Hematopoietic multipotent progenitor cell treated with erythropoietin and hydrocortisone succinate and interleukin-3 and kit ligand, for 8 days (in vitro differentiated cells): ENCODE measurements around the gene CREM.

Source experiments
- DNase-seq: peaks from one replicate; pipeline ENCODE4 v3.0.0-alpha.2; 2015

Gene CREM

DNA sequence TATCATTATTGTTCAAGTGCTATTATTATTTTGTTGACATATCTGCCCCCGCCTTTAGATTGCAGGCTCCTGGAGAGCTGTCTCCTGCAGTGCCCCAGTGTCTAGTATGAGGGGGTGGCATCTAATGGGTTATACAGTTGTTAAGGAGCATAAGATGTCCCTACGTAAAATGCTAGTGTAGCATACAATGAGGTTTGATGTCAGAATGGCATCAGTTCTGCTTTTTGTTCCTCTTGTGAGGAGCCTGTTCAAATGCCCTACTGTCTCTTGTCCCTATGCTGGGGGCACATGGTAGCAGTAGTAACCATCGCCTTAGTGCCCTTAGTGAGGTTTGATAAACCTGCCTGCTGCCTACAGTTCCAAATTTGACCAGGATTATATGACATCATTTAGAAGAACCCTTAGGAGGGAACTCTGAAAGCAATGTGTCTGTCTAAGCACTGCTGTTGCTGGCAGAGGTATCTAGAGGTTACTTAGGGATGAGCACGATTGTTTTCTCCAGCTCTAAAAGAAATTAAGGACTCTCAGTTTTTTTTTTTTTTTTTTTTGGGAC is 9.7 kb downstream of the CREM start:
- no peak for DNase-seq

DNA sequence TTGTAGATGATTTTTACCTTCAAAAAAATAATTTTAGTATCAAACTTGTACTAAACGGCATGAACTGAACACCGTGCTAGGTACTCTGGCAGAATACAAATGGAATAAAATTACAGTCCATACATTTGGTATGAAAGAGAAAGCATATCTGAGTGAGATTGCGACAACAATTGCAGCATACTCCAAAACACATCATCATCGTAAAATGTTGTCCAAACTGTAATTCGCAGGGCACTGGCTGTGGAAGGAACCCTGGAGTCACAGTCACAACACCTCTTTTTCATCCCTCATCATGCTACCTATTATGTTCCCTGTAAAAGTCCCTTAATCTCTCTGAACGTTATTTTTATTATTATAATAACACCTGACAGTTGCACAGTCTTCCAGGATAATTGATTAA is 13.5 kb downstream of the CREM start:
- DNase-seq, result no peak

DNA sequence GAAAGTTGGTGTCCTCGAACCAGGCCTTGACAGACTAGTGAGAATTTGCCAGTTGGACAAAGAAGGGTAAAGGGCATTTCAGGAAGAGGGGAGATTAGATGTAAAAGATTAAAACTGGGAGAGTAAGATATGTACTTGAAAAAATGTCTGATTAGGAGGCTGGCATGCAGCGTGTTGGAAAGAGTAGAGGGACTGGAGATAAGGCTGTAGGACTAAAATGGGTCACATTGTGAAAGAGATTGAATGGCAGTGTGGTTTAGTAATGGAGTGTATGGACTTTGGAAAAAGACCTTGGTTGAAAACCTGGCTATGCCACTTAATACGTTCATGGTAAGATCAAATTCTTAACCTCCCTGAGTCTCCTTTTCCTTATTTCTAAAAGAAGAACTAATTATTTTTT is 14.1 kb downstream of the CREM start:
- peak; percentile 34 for DNase-seq

DNA sequence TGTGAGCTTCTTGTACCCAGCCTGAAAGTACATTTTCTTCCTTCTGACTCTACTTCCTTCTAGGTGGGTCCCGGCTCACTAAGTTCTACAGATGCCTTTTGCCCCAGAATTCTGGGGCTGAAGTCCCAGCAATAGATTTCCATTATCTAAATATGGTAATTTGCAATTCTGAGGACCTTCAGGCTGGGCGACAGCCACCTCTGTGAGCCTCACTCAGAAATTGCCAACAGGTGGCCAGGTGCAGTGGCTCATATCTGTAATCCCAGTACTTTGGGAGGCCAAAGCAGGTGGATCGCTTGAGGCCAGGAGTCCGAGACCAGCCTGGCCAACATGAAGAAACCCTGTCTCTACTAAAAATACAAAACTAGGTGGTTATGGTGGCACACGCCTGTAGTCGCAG is 23.7 kb downstream of the CREM start:
- DNase-seq, result no peak

DNA sequence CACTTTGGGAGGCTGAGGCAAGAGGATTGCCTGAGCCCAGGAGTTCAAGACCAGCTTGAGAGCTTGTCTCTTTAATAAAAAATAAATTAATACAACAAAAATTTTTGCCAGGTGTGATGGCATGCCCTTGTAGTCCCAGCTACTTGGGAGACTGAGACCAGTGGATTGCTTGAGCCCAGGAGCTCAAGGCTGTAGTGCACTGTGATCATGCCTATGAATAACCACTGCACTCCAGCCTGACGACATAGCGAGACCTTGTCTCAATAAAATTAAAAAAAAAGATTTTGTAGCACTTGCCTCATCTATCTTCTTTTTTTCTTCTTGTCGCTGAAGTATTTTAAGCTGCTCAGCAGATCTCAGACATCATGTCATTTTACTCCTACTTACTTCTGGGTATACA is 26.3 kb downstream of the CREM start:
- no peak for DNase-seq

DNA sequence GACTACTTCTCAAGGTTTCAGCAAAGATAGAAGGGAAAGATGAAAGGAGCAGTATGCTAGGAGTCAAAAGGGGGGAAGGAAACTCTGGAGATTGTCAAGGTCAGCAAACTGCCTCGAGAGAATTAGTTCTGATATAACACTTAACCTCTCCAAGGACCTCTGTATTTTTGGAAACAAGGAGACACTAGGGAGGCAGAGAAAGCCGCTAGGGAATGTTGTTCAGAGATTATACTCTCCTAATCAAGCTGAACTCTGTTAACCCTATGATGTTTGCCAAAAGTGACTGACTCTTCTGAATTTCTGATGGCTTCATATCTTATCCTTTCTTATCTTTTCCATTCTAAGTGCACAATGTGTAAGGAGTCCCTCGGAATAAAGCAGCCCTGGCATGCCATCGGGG is 27.1 kb downstream of the CREM start:
- DNase-seq, result no peak

DNA sequence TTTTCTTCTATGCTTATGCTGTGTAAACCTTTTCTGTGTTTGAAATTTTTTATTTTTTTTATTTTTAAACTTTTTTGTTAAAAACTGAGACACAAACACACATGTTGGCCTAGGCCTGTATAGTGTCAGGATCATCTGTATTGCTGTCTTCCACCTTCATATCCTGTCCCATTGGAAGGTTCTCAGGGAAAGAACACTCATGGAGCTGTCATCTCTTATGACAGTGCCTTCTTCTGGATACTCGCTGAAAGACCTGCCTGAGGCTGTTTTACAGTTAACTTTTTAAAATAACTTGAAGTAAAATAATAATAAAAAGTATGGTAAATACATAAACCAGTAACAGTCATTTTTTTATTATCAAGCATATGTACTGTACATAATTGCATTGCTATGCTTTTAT is 34.1 kb downstream of the CREM start:
- no peak for DNase-seq

DNA sequence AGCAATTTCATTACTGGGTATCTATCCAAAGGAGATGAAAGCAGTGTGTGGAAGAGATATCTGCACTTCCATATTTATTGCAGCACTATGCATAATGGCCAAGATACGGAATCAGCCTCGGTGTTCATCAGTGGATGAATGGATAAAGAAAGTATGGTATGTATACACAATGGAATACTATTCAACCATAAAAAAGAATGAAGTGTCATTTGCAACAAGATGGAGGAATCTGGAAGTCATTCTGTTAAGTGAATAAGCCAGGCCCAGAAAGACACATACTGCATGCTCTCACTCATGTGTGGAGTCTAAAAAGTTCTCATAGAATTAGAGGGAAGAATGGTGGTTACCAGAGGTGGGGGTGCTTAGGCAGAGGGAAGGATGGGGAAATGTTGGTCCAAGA is 35.3 kb downstream of the CREM start:
- DNase-seq, result no peak

DNA sequence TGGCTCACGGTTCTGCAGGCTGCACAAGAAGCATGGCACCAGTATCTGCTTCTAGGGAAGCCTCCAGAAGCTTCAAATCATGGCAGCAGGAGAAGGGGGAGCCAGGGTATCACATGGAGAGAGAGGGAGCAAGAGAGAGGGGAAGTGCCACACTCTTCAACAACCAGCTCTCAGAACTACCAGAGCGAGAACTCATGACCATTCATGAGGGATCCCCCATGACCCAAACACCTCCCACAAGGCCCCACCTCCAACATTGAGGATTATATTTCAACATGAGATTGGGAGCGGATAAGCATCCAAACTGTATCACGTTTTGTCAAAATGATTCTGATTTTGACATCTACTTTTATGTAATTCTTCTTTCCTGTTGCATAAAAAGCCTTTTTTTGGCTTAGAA is 38.5 kb downstream of the CREM start:
- no peak for DNase-seq

DNA sequence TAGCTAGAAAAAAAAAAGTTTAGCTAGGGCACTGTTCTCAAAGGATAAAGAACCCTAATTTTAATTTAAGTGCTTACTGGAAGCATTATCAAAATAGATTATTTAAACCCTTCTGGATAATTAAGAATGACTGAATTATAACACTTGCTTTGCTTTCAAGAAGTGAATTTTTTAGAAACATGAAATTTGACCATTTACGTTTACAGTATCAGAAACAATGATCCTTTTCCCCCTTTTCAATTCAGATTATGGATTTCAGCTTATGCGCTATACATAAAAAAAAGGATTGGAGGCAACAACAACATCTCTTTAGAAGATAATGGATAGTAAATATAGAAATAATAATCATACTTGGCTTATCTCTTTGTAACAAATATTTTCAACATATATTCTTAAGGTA is 39.2 kb downstream of the CREM start:
- DNase-seq, result no peak

DNA sequence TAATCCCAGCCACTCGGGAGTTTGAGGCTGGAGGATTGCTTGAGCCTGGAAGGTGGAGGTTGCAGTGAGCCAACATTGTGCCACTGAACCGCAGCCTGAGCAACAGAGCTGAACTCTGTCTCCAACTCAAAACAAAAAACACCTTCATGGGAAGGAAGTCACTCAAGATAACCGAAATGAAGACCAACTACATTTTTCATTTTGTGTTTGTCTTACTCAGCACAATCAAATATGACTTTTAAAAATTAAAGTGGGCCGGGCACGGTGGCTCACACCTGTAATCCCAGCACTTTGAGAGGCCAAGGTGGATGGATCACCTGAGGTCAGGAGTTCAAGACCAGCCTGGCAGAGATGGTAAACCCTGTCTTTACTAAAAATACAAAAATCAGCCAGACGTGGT is 40.0 kb downstream of the CREM start:
- no peak for DNase-seq

DNA sequence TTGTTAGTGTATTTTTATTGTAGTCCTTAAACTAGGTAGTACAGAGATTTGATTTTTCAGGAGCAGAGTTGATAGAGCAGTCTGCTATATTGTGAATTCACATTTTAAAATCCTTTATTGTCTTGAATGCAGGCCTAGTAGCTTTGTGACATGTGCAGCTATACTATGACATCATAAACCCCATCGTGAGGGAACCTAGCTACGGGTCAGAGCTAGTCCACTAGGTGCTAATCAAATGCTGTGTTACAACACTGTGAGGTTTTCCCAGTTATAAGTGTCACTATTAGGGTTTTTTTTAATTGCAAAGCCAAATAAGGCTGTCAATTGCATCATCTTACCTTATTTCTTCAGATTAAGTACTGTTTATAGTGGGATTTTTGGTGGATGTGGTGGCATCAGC is 40.7 kb downstream of the CREM start:
- DNase-seq, result no peak

DNA sequence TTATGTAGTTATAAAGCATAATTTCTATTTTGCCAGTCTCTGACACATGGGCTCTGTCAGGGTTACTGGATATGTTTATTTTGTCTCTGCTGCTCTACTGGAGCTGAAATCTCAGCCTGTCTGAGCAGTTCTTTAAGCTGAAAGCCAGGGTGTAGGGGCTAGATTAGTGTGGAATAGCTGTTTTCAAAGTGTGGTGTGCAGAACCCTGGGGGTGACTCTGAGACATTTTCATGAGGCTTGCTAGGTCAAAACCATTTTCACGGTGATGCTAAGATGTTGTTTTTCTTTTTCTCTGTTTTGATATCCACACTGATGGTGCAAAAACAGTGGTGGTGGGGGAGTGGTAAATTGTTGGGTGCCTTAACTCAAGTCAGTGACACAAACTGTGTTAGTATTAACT is 45.5 kb downstream of the CREM start:
- no peak for DNase-seq

DNA sequence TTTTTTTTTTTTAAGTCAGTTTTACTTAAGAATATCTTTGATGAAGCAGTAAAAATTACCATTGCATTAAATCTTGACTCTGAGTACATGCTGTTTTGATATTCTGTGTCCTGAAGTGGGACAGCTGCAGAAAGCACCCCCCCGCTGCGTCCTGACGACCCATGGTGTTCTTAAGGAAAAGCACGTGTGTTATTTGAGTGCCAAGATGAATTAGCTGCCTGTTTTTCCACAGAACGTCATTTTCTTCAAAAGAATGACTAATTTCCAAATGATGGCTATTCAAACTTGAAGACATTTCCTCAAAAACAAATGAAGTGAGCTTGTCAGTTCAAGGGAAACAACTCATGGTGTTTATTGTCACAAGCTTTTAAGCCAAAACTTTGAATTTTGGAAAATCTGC is 45.9 kb downstream of the CREM start:
- no peak for DNase-seq

DNA sequence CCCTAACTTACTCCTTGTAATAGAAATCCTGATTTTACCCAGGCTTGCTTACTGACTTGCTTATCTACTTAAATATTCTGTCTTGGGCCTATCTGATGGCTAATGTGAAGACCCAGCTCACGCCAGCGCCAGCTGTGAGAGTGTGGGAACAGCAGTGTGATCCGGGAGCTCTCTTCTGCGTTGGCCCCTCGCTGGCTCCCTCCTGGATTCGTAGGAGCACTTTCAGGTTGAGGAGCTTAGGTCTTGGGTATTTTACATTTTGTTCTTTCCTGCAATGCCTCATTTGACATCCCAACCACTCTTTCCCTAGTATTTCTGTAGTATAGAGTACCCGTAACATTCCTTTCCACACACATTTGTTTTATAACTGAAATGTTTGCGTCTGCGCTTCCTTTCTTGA is 51.7 kb downstream of the CREM start:
- no peak for DNase-seq

DNA sequence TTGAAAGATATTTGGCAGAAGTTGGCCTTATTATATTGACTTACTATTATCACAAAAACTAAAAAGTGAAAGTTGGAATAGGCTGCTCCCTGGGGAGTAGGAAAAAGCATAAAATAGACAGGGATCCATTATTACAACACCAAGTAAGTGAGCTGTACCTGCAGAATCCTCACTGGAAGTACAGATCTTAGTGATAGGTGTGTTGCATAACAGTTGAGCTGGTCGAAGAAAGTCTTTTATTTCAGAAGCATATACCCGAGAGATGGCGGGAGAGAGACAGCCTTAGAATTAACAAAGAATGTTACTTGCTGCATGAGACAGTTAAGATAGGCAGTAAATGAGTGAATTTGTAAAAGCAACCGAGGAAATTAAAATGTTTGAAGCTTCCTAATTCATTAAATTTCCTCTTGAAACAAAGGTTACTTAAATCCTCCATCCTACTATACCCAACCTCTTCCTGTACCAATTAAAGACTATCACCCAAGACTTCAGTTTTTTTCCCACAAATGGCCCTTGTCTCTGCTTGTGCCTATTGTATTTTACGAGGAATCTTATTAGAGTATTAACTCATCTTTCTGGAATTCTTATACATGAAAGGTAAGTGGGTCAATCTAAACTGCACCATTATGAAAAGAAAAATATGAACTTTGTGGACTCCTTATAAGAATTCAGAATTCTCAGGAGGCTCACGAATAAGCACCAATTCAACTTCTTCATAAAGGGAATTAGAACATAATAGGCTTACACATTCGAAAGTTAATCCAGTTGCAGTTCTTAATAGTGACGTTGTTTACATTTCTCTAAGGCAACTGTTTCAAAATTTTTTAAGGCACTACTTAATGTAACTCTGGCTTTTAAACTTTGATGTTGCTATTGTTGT is 56.2 kb downstream of the CREM start:
- no peak for DNase-seq

DNA sequence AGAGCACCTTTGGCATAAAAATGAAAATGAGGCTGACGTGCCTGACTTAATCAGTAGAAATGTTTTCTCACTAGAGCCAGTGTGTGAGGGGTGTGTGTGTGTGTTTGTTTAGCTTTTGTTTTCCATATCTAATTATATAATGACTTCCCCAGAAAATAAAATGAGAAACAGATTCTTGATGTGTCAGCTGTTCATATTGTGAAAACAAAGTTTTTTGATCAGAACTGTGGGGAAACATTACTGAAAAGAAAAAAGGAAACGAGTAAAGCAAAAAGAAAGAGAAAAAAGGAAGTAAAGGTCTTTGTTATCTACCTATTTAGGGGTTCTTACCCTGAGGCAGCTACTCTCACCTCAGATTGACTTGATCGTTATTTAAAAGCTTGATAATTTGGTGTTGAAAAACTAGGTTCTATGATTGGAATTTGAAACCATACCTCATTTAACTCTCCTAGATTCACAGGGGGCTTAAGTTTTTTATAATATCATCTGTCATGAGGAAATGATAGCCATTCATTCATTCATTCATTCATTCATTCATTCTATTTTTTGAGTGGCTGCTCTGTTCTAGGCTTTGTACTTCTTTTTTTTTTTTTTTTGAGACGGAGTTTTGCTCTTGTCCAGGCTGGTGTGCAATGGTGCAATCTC is 58.0 kb downstream of the CREM start:
- DNase-seq, result no peak

DNA sequence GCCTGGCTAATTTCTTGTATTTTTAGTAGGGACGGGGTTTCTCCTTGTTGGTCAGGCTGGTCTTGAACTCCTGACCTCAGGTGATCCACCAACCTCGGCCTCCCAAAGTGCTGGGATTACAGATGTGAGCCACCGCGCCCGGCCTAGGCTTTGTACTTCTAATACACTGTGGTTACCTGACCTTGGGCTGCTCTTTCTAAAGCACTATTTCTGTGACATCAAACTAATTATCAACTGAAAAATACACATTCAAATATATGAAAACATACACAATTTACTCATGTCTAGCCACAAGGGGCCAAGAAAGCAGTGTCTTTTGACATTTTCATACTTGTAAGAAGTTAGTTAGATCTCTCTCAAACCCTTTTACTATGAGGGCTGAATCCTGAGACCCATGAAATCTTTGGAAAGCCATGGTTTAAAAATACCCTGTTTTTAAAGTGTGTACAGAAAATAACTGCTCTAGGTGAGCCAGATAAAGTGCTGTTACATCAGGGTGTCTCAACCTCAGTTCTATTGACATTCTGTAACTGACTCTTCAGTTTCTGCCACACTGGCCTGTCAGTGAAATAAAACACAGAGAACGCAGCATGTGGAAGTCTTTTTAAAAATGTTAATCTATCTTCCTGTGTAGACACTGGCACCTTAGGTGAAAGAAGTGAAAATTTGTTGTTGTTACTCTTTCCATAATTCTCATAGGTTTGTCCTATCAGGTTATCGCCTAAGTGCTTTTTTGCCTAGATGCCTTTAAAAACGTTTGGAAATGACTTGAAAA is 58.8 kb downstream of the CREM start:
- no peak for DNase-seq

DNA sequence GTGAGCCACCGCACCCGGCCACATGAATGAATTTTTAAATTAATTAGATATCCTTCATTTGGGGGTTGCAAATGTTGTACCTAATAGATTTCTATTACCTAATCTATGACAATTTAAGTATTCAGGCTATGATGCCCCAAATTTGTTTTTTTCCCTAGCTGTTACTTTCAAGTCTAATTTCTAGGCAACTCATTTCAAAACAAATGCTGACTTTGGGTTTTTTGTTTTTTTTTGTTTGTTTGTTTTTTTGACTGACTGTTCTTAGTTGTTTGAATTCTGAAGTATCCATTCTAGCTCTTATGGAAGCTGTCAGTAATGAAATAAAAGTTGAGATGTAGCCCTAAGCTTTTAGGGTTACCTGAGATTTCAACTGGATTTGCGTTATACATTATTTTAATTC is 62.3 kb downstream of the CREM start:
- DNase-seq, result no peak

DNA sequence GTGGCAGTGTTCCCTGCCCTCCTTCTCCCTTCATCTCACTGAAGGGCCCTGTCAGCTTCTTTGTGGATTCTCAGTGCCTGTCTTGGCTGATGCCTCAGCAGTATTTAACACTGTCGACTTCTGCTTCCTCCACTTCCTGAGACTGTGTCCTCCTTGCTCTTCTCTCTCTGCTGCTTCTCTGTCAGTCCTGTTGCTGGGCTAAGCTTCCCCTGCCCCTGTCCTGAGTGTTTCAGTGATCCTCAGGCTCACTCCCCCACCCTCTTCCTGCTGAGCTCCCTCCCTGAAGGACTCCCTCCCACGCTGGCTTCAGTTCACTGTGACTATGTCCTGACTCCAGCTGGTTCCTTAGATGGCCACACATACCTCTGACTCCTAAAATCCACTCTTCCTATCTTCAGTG is 64.9 kb downstream of the CREM start:
- DNase-seq, result no peak

DNA sequence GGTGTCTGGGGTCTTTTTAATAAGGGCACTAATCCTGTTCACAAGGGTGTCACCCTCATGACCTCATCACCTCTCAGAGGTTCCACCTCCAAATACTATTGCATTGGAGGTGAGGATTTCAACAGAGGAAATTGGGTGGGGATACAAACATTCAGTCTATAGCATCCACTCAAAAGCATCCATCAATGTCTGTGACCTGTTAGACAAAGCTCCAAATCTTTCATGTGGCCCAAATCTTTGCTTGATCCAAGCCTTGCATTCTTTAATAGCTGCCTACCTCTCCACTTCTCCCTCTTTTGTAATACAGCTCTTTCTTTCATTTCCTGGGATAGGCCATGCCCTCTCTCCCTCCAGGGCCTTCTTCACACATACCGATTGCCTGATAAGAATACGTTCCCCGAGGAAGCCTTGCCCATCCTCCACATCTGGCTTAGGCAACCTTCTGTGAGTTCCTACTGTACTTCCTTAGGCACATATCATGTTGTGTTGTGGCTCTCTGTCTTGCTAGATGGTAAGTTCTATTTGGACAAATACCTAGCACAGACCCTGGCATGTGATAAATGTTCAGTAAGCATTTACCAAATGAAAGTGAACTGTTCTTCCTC is 66.1 kb downstream of the CREM start:
- DNase-seq, result no peak

DNA sequence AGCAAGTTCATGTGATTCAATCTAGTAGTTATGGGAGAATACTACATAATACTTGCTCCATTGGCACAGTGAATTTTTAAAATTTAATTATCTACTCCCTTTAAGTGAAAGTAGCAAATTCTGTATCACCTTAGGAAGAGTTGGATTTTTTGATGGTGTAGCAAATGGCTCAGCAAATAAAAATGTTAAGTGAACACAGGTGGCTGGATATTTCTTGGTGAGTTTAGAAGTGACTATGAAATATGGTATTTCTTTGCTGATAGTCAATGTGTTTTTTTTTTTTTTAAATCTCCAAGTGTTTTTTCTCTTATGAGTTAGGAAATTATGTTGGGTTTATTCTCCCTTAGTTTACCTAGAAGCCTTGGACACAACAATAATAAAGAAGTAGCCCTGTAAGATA is 67.8 kb downstream of the CREM start:
- DNase-seq, result no peak

DNA sequence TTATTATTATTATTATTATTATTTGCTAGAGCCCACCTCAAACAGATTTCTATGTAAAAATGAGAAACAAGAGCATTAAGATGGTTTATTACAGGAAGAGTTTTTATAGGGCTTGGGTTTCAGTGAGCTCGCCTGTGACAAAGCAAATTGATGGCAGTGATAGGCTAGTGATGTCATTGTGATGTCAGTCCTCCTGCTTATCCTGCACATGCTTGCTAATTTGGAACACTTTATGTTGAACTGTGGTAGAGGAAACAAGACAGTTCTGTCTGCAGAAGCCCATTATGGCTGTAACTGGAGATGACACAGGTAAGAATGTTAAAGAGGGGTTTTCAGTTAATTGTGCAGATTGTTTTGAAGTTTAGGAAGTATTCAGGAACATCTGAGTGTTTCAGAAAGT is 68.3 kb downstream of the CREM start:
- peak; percentile 35 for DNase-seq
